AML-193 (cell line): ENCODE results near the gene MAGI2.

Experiments
- DNase-seq, 2 experiments: peaks; one replicate each; lab custom pipeline; 2025; lab: John Stamatoyannopoulos, UW

The MAGI2 gene

DNA sequence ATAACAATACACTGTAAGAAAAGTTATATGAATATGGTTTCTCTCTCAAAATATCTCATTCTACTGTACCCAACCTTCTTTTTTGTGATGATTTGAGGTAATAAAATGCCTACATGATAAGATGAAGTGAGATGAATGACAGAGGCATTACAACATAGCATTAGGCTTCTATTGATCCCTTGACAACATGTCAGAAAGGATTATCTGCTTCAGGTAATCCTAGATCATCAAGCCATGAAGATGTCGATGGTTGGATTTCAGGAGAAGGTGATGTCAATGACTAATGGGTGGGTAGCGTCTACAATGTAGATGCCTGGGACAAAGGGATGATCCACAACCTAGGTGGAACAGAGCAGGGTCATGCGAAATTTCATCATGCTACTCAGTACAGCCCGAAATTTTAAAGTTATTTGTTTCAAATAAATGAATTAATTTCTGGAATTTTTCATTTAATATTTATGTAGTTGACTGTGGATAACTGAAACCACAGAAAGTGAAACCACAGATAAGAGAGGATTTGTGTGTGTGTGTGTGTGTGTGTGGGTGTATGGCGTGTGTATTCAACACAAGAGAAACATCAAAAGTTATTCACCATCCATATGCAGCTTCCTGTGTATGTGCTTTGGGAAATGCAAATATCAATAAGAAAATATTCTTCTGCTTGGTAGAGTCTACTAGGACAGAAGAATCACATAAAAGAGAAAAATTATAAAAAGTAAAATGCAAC lies 77.0 kb downstream of the MAGI2 start:
- DNase-seq, result no peak

DNA sequence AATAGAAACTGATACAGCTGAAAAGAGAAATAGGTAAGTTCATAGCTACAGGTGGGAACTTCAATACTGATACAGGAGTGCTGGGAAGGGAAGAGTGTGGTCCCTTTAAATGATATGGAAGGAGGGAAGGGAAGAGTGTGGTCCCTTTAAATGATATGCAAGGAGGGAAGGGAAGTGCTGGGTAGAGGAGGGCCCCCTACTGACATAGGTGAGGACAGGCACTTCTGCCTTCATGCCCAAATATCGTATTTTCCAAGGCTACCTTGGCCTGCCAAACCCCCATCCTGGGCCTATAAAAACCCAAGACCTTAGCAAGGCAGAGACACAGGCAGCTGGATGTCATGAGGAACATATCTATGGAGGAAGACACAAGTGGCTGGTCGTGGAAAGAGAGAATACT lies 92.3 kb downstream of the MAGI2 start:
- no peak for DNase-seq

DNA sequence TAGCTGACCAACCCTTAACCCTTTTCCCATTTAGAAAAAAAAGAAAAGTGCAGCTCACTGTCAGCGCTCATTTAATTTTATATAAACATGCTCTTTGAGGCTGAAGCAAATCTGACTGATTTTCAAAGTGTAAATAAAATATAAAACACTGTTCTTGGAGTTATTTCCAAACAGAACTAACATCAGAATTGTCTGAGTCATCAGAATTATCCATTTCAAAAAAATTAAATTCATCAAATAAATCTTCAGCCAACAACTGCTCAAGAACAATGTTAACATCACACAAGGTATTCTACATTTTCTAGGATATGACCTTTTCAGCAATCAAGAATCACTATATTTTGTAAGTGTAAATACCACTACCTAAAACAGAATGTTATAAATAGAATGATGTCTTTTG lies 93.6 kb downstream of the MAGI2 start:
- no peak for DNase-seq

DNA sequence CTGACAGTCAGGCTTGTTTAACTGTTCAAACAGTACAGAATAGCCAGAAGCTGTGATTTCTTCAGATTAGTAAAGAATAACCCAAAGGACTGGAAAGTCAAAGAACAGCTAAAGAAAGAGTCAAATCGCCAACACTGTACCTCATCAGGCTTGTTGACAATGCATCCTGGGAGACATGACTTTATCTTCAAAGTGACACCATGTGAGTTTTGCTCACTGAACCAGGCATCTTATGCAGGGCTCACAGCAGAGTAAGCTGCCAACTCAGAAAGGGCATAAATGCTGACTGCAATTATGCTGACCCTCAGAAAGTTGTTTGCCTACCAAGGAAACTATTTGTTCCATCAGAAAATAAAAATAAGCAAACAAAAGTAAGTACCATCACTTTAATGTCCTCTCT lies 96.4 kb downstream of the MAGI2 start:
- DNase-seq, result no peak

DNA sequence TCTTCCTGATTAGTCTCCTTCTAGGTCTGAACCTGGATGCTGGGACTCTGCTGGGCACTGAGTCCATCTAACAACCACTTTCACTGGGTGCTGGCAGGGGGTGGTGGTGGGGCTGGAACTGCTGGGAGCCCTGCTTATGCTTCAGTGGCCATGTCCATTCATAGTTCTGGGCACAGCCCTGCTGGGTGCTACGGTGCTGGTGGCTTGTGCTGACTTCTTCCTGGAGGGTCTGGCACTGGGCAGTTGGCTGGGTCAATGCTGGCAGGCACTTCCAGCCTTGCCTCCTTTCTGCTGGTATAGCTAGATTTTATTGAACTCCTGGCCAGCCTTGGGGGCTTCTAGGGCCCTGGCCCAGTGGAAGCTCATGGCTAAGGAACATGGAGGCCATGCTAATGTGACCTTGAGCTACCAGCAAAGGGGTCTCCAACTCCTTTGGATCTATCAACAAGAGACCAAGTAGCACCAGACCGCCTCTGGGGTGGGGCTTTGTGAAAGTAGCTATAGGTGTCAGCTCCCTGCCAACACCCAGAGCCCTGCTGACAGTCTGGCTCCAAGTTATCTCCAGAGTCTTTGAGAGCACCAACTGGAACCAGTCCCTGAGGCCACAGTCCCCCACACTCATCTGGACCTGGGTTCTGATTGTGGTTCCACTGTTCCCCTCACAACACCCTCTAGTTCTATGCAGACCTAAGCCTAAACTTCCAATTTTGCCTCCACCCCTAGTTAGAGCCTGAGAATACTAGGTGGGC lies 99.6 kb downstream of the MAGI2 start:
- DNase-seq, result no peak

DNA sequence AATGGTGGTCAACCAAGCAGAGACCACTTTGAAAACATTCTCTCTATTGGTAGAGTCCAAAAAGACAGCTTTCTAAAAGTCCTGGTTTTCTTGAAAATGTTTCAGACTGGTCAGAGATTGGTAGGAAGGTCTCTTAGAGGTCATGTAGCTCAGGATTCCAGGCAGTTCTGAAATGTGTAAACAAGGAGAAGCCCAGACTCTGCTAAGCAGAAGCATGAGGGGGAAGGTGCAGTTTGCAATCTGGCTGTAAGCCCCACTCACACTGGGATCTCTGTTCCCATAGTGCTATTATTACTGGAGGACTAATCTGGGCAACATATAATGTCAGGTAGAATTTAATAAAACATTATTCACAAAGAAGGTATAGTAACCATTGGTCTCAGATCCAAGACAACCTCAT lies 101.1 kb downstream of the MAGI2 start:
- no peak for DNase-seq

DNA sequence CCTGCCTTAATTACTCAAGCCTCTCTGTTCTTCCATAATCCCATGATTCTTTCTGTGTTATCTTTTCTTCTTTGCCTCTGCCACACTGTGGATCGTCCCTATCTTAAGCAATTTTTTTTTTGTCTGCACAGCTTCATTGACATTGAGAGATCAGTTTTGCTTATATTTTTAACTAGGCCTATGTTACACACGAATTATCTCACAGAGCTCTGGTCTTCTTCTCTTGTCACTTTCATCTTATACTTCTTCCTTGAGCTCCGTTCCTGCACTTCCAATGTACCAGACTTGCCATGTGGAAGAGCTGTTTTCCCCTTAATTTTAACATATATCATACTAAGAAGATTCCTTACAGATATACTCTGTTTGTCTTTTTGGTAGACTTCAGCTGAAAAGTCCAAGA lies 106.1 kb downstream of the MAGI2 start:
- DNase-seq, result no peak

DNA sequence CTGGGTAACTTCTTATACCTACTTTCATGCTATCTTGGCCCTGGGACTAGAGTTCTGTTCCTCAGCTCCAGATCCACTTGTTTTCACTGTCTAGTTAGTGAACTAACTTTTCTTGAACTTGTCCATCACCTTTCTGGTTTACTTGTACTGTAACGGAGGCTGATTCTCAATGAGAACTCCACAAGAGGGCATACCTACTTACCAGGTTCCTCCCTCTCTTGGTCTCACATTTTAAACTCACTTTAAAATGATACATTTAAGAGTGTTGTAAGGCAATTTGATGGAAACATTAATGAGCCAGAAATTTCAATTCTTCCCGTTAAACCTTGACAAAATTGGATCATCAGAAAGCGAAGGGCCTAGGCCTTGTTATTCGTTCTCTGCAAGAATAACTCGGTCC lies 111.6 kb downstream of the MAGI2 start:
- no peak for DNase-seq

DNA sequence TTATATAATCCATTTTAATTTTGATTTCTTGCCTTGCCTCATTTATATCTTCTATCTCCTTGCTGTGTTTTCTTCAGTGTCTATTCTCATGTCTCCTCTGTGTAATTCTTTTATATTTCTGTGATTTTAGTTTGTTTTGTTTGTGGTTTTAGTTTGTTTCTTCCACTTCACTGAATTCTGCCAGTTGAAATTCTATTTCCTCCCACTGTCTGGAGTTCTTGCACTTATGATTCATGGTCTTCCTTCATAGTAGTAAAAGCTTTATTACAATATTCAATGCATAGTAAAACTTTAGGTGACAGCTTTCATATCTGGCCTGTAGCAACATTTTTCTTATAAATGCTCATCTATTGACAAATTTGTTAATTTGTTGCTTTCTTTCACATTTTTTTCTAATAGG lies 113.3 kb downstream of the MAGI2 start:
- no peak for DNase-seq

DNA sequence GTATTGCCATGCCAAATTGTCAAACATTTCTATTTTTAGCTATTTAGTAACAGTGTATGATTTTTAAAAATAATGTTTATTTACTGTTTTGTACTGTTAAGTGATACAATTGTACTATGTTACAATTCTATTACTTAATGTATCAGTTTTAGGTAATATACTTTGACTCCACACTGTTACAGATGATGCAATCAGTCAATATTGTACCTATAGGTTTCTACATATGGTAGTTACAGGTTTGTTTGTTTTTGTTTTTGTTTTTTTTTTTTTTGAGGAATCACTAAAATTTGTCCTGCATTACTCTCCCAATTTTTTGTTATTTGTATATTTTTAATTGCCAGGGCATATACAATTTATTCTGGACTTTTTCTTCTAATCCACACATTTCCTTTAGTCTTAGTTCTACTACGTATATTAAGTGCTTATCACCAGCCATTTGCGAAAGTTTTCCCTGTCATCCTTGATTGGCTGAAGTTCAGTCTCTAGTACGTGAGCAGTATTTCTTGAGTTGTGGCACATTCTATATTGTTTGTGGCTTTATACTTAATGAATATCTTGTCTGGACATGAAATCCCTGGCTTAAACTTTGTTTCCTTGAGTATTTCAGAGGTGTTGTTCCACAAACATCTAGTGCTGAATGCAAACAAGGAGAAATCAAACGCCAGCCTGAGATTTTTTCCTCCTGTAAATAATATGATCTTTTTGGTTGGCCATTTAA lies 114.1 kb downstream of the MAGI2 start:
- DNase-seq, result no peak

DNA sequence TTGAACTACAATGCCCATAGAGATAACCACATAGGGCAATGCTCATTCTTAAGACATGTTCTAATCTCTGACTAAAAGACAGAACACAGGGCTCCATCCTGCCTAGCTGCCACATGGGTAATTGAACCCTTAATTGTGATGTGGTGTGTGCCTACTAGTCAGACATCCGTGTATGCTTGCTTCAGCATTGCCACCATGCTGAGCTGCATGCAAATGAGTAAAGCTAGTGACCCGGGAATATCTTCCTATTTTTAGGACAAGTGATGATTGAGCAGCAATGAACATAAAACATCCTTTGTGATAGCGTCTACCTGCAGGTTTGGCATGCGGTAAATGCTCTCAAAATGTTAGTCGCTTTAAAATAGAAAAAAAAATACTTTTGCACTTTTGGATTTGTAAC lies 115.8 kb downstream of the MAGI2 start:
- DNase-seq, result no peak

DNA sequence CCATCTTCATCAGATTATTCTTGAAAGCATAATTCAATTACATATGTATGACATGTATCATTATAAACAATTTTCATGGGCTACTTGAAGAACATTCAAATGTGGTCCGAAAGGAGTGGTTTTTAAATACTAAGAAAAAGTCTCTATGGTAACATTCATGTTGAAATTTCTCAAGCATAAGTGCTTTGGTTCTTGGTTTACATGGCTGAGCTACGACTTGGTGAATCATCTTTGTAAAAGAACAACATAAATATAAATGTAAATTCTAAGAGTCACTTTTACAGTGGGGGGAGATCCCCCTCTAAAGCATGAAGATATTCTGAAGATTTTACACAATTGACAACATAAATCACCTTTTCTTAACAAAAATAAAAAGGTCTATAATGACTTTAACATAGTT lies 118.6 kb downstream of the MAGI2 start:
- DNase-seq, result no peak

DNA sequence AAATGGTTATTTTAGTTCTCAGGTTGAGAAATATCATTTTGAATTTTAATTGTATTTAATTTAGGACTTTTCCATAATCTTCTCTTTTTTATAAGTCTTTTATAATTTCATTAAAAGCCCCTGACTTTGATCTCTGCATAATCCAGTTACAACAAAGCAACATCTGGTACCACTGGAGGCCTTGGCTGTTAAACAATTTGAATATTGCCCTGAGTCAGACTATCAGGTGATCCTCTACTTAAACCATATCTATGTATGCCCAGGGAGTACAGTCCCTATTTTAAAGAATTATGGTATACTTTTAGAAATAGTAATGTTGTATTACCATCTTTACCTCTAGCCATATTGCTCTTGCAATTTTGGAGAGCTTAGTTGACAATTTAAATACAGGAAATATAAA lies 119.1 kb downstream of the MAGI2 start:
- no peak for DNase-seq

DNA sequence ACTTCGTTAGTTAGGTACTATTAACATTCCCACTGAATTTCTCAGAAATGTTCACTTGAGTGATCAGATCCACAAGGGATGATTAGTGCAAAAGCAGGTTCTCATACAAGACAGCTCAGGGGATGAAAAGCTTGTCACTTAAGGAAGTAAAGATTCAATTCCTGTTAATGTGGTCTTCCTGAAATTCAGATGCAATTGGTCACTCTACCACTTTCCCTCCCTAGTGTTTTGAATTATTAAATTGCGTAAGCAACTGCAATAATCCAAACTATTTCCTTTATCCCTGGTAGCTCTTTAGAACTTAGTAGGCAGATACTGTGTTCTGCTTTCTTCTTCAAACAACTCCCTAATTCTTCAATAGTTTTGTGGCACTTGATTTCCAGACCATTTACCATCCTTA lies 121.4 kb downstream of the MAGI2 start:
- no peak for DNase-seq

DNA sequence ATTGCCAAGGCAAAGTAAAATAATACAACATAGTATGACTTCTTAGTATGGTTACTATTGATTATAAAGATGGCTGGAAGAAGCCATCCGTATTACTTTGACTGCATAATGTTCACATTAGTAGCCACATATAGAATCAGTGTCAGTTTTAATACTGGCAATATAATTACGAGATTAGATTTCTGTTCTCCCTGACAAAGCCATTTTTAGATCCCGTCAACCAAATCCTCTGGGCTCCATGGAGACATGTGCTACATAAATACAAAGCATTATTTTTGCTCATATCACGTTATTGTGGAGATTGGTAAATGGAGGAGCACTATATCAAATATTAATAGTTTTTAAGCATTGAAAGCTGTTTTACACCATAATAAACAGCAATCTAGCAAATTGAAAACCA lies 124.0 kb downstream of the MAGI2 start:
- no peak for DNase-seq

DNA sequence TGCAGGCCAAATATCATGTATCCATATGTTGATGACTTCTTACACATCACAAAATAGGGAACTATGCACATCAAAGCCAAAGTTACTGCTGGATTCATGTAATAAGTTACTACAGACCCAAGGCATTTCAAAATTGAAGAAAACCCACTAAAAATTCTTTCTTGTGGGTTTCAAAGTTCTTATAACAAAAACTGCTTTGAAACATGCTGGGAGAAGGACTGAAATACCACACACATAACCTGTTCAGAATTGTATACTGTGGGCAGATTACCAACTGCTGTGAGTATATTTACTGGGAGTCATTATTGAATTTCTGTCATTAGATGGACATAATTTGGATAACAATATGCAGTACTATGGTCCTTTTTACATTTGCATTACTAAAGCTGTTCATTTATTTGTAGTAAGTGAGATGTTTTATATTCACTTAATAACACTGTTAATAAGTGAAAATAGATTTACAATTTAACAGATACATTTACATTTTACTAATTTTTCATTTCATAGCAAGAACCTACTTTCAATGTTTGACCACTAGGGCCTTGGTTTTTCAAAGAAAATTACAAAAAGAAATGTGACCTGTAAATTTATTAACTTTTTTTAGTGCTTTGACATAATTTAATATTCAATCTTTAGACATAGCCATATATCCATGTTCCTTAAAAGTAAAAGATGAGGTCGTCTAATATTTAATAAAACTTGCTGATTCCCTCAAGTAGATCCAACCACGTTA lies 132.6 kb downstream of the MAGI2 start:
- DNase-seq, result no peak

DNA sequence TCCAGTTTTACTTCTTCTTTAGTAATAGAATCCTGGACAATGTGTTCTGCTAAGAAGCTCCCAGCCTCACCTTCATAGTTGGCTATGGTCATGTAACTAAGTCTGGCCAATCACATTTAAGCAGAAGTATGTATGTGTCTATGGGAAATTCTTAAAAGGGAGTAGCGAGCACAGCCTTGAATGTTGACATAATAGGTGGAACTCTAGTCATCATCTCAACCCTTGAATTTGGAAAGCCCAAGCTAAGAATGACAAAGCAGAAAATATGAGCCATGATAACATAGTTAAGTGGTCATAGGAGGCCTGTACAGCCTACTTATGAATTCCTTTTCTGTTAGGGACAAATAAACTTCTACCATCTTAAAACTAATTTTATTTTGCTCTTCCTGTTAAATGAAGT lies 134.1 kb downstream of the MAGI2 start:
- no peak for DNase-seq

DNA sequence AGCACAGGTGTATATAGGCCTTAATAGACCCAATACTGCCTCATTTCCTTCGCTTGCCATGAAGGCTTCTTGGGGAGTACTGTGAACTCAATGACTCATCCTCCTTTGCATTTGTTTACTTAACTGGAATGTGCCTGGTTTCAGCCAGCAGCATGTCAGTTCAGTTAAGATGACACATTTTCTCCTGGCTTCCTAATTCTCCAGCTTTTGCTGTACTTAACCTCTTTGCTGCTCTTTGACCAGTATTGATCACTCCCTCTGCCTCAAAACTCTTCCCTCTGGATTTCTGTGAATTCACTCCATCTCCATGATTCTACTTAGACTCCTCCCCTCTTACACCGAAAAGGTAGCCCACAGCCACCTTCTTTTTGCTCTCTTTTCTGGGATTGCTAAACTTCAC lies 135.7 kb downstream of the MAGI2 start:
- no peak for DNase-seq

DNA sequence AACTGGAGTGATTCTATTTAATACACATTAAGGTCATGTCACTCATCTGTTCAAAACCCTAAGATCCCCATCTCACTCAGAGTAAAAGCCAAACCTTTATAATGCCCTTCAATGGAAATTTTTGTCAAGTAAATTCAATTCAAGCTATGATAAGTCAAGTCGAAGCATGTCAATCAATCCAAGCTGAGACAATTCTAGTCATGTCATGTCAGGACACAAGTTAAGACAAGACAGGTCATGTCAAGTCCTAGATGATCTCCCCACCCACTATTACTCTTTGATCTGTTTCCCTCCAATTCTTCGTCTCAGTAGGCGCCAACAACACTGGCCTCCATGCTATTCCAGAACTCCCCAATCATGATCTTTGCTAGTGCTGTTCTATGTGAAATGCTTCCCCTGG lies 141.4 kb downstream of the MAGI2 start:
- DNase-seq, result no peak

DNA sequence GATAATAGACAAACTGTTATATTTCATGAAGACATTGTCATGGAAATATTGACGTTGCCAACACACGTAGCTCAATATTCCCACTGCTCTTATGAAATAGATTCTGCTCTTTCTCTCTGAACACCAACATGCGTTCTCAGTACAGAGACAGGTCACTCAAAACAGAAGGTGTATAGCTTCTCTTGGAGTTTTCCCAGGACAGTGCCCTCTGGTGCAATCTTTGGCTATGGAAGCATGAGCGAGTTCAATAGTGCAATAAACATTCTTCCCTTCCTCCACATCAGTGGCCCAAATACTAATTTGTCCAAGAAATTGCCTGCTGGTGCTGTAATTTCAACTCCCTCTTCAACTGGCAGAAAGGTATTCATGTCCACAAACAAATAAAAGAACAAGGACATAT lies 145.3 kb downstream of the MAGI2 start:
- no peak for DNase-seq

DNA sequence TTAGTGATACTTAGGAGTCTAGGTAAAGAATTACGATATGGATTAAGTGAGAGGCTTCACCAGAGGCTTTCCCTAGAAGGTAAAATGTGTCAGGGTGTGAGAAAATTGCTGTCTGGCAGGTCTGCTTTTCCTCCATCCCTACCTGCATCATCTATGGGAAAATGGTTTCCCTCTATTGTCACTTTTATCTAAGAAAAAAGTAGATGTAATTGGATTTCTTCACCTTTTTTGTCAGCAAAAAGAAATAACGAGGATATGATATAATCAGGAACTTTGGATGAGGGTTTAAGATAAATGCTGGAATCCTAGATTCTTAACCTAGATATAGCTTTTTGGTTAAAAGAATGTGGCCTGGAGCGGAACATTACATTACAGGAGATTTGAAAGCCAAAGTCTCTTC lies 146.1 kb downstream of the MAGI2 start:
- no peak for DNase-seq

DNA sequence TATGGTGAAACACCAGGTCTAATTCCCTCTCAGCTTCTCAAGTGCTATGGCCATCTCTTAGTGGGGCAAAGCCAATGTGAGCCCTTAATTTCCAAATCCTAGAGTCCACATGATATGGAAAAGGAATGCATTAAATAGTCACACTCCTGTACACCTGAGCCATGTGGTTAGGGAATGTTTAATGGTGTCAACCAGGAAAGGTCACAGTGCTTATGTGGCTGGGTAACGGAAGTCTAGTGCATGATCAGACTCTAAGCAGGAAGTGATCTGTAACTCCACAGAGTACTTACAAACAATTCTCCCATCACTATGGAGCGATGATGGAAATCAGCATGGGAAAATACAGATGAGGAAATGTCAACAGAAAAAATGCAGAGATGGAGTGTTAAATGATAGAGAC lies 148.8 kb downstream of the MAGI2 start:
- DNase-seq, result no peak

DNA sequence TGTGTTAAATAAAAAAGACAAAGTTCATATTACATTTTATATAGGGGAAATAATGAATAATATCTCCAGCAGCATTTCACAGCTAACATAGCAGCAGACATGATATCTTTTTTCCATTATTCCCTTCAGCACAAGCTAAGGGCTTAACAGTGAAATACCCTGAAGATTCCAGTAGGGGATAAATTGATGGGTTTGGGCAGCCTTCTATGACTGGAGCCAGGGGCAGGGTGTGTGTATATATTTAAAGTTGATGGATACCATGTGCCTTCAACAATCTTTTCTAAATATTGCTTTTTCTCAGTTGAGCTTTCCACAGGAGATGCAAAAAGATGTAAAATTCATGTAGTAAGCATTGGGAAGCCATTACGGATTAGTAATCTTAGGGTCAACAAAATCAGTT lies 151.2 kb downstream of the MAGI2 start:
- DNase-seq, result no peak
